Stimulated activated CD4-positive, alpha-beta T cell treated with anti-CD3 and anti-CD28 coated beads, Interleukin-1b, Interleukin-23, amount 100 ng/mL, for 4 hours (primary cell): ENCODE measurements around the gene KATNIP.

Experiments used
- DNase-seq, 2 donors: peaks; one replicate each; pipeline ENCODE4 v3.0.0-alpha.2; 2020; ENCODE audit warnings: low read depth in 2 of 2

The KATNIP gene

DNA sequence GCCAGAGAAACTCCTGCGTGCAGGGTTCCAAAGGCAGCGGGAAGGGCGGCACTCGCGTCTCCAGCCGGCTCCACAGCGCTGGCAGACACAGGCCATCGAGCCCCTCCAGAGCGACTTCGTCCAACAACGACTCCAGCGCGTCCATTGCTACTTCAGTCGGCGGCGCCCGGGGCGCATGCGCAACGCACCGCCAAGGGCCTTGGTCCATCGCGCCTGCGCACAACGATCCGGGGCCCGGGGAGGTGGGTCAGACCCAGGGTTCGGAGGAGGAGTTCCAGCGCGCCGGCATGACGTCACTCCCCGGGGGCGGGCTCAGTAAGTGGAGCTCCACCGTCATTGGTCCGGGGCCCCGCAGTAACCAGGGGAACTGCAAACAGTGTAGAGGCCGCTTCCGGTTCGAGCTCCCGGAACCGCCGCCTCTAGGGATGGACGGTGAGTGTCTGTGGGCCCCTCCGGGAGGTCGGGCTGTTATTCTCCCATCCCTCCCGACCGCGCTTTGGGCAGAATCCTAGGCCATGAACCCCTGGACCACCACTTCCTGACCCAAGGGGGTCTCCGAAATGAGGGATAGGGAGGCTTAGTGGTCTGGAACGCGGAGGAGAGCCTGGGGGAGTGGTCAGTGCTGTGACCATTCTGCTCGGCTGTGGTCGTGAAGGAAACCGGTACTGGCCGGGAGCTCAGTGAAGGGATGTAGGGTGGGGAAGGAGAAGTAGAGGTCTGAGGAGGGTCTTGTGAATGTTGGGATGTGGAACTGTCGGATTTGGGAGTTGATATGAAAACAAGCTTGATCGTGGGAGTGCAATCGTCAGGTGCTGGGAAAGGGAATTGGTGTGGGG lies at the start of gene KATNIP, which contains the start of gene GTF3C1:
Gene KATNIP, plus strand, starts transcription at position 399 of the 836 bp plus-strand sequence. Its CDS starts 27 bp downstream, at position 426.
Gene GTF3C1, minus strand, starts transcription at position 168 of the 836 bp plus-strand sequence. Its CDS starts 23 bp downstream, at position 145.
- peak; percentile 100 for DNase-seq

DNA sequence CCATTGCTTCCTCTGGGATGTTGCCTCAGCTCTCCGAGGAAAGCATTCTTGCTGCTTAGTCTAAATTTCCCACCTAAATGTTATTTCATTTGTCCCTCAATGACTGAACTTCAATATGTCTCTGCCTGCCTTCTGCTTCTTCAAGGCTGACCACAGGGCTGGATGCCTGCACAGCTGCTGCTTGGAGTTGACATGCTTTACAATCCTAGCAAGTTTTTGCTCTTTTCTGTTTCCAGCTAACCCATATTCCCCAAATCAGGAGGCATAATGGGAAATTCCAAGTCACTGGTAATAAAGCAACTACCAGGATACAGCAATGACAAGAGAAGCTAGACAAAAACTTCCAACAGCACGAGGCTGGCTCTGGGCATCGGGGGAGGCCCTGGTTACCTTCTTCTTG lies 49.1 kb upstream of the KATNIP start:
- no peak for DNase-seq

DNA sequence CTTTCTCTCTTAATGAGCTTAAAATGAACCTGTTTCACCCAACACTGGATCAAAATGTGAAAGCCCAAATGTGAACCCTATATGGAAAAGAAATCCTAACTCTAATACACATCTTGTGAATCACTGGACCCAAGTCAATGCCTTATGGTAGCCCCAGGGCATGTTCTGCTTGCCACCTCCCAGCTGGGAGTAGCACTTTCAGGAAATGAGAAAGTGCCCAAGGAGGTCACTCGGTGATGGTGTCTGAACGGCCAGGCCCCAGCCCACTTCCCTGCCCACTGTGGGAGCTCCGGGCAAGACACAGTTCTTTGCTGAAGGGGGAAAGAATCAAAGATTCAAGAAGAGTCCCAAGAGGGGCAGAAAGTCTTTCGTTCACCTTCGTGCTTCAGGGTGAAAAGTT lies 46.3 kb upstream of the KATNIP start:
- no peak for DNase-seq

DNA sequence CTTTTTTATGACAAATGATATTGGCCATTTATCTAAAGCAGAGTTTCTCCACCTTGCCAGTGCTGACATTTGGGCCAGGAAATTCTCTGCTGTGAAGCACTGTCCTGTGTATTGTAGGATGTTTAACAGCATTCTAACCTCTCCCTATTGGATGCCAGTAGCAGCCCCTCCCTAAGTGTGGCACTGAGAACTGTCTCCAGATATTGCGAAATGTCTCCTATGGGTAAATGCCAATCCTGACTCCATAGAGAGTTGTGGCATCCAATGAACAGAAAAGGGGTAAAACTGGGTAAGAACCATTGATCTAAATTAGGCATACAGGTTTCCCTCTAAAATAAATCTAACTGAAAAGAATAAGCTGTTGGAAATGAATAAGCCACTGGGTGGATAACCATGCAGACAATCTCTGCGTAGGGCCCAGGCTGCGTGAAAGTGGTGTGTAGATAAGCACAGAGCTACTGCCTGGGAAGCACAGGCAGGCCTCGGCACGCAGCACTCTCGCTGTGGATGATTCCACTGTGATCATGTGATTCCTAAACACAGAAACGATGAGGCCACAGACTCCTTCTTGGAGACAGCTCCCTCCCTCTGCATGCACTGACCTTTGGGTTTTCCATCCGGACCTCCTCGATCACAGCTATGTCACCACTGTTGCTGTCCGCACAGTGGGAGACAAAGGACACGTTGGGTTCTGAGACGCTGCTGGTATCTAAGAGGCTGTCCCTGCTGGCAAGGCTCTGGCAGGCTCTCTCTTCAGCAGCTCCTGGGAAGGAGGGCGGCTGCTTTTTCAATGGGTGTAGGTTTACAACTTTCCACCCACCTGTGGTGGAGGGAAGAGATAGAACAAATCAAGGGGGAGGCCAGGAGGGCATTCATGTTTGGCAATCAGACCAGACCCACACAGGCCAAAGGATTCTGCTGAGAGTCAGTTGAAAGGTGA lies 44.4 kb upstream of the KATNIP start:
- DNase-seq, result no peak

DNA sequence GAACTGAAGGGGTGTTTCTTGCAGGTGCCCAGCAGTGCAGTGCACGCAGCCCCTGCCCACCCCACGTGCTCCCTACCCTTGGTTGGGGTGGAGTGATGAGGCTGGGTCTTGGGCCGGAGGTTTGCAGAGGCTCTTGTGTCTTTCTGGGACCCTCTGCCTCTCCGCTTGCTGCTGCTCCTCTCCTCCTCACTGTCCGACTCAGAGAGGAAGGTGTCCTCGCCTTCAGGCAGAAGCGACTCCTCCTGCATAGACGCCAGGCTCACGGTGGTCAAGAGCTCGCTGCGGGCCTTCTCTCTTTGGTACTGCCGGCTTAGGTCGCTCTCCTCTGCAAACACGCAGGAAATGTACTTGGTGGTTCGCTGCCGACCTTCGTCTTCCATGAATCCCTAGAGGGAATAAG lies 43.2 kb upstream of the KATNIP start:
- no peak for DNase-seq

DNA sequence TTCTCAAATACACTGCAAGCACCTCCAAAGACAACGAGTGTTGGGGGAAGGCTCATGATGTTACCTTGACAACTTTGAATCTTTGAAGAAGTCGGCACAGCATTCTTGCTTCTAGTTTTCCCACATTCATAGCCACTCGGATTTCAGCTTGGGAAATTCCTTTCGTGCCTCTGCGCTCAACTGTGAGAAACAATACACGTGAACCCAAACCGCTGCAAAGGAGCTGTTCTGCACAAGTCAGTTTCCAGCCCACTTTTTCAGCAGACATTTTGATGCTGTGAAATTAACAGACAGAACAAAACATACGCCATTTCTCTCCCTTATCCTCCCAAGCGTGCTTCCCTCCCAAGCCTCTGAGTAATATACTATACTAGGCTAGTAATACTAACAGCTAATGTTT lies 41.5 kb upstream of the KATNIP start:
- DNase-seq, result no peak

DNA sequence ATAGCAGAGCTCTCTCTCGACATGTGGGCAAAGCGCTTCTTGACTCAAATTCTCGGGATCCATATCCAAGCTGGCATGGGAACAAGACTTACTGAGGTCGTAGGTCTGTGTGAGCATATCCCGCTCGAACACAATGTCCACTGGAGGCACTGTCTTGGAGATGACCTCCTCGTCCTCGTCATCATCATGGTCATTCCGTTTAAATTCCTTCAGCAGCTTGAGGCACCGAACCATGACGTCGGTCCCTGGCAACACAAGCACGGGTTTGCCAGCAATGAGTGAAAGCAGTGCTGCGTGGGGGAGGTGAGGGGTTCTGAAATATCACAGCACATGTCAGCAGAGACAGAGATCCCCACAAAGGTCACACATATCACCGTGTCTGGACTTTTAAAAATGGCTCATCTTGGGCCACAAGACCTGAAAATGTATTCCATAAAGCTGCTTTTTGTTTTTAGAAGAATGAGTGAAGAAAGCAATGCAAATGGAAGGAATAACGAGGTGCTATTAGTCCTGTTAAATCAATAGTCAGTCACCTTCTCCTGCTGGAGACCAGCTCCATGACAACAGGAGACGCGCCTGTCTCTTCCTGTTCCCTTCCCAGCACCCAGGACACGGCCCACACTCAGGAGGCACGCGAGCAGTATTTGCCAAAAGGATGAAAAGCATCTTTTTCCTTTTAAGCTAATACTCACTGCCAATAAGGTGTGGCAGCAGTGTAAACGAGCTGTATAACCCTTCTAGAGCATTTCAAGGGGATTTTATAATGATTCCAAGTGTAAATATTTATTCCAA lies 38.1 kb upstream of the KATNIP start:
- DNase-seq, result no peak

DNA sequence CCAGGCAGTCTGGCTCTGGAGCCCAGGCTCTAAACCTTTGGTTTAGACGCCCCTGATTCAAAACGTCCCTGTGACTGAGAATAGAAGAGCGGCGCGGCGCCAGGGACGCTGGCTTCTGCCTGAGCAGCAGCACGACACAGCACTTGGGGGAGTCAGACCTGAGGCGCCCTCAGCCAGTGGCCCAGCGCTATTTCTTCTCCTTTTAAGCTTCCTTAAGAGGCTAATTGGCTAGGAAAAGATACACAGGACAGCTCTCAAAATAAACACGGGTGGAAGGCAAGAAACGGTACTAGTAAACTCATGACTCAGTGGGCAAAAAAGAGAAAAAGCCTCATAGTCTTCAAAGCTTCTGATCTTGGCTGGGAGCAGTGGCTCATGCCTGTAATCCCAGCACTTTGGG lies 35.1 kb upstream of the KATNIP start:
- no peak for DNase-seq

DNA sequence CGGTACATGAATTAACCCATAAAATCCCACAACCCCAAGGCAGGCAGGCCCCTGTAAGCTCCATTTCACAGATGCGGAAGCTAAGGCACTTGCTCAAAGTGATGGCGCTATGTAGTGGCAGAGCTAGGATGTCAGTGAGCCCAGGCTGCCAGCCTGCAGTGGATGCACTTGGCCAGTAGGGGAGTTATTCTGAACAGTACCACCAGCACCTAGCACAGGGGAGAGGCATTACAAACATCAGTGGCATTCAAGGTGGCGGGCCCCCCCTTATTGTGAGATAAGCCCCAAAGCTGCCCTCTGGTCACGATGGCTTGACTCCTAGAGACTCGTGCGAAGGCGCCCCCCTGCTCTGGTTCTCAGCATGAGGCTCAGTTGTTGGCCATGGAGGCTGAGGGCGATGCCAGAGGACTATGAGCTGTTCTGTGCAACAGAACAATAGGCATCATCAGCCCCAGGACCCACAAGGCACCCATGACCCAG lies 34.0 kb upstream of the KATNIP start:
- DNase-seq, result peak in 1 of 2 donors; percentile 12

DNA sequence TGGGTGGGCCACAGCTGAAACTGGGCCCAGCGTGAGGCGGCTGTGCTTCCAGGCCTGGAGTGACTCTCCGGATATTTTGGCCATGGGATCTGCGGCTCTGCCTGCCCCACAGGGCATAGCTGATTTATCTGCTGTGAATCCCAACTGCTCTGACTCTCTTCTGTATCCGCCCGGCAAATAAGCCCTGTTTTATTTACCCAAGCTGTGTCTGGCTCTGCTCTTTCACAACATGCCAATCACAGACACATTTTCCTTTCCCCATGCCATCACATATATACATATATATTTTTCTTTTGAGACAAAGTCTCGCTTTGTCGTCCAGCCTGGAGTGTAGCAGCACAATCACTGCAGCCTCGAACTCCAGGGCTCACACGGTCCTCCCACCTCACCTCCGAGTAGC lies 33.6 kb upstream of the KATNIP start:
- DNase-seq, result no peak

DNA sequence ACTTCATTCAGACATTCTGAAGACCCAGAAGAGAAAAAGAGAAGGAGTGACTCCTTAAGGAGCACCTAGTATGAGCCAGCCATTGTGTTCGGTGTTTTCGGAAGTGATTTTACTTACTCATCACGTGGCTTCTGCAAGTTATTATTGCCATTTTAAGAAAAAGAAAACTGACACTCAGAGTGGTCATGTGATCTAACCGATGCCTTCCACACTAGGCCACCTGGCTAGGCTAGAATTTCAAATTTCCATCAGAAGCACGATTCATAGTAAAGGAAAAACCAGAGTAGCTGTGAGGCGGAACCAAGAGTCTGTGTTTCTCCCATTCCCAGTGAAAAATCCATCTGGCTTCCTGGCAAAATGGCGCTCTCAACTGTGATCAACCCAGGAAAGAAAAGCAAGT lies 32.3 kb upstream of the KATNIP start:
- DNase-seq, result no peak

DNA sequence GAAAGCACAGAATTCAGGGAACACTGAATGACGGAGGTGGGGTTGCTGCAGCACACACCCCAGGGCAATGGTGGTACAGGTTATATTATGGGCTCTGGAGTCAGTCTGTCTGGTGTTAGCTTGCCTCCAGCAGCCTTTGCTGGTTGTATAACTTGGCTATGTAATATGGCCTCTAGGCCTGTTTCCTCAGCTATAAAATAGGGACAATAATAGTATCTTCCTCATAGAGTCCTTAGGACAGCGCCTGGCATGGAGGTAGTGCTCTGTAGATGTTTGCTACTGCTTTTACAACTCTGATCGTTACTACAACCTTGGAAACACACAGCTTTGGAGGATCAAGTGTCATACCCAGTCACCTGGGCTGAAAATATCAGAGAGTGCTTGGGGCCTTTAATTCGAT lies 31.7 kb upstream of the KATNIP start:
- DNase-seq, result no peak

DNA sequence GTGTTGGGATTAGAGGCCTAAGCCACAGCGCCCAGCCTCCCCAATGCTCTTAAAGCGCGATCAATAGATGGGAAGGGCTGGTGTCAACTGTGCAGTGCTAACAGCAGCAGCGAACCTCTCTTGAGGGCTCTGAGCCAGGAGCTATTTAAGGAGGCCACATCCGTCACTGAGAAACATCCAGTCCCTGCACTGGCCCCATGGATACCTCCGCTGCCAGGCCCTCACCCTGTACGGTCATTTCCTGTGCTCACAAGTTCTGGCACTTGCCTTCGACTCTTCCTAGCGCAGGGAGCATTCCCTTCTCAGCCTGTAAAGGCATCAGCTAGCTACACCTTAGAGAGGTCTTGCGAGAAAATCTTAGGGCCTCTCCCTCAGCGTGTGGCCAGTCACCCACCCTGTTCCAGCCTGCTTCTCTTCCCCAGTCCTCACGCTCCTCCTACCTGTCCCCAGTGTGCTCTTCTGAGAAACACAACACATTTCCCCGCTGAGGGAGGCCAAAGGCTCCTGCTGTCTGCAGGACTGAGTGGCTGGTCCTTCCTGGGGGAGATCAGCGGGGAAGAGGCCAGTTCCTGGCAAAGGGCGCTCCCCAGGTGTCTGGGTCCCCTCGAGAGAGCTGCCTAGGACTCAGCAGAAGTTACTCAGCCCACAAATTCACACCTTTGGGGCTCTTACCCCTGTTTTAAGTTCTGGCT lies 28.8 kb upstream of the KATNIP start:
- no peak for DNase-seq

DNA sequence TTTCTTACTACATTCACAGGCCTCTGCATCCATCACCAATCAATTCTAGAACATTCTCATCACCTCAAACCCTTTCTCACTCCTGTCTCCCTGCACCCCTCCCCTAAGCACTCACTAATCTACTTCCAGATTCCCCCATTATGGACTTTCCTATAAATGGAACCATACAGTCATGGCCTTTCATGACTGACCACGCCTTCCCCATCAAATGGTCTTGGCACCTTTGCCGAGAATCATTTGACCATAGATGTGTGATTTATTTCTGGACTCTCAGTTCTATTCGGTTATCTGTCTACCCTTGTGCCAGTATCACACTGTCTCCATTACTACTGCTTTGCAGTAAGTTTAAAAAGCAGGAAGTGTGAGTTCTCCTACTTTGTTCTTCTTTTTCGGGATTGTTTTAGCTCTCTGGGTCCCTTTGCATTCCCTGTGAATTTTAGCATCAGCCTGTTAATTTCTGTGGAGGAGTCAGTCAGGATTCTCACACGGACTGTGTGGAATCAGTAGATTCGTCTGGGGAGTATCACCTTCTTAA lies 27.7 kb upstream of the KATNIP start:
- DNase-seq, result no peak

DNA sequence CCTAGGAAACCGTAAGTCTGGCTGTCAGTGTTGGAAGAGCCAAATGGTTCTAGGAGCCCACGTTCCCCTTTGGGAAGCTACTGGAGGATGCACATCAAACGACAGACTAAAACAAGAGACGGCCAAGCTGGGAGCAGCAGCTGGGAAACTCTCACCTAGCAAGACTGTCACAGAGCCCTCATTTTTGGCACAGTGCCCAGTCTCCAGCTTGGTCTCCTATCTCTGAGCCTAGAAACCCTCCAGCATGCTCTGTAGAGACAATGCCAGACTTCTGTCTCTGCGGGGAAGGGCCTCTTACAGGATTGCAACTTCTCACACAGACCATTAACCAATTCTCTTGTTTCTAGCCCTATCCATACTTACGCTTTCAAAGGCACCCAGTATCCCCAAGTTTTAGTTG lies 23.8 kb upstream of the KATNIP start:
- DNase-seq, result no peak

DNA sequence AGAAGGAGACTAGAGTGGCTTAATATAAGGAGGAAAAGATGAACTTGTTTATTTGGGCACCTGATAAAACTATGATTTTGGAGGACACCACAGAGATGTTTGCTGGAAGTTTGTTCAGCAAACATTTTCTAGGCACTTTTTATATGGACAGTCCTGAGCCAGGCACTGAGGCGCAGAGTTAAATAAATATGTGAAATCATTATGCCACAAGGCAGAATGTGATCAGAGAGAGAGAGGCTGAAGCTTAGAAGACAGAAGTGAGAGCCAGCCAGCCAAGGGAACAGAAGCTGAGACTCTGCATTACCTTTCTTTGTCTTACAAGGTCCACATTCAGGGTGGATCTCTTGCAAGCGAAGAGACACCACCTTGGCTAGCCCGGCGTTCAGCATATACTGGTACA lies 21.6 kb upstream of the KATNIP start:
- DNase-seq, result no peak

DNA sequence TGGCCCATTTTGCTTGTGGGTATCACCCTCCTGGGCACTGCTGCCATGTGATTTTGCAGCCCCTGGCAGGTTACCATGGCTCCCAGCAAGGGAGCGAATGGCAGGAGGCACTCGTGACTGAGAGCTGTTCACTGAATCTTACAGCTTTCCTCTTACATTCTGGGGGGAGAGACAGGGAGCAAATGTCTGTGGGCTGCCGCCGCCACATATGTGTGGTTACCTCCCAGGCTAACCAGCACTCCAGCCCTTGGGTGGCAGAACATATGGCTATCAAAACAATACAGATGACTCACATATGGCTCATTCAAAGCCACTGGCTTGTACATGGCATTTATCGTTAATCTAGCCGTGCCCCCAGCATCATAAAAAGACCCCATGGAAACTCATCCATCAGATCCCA lies 20.0 kb upstream of the KATNIP start:
- no peak for DNase-seq

DNA sequence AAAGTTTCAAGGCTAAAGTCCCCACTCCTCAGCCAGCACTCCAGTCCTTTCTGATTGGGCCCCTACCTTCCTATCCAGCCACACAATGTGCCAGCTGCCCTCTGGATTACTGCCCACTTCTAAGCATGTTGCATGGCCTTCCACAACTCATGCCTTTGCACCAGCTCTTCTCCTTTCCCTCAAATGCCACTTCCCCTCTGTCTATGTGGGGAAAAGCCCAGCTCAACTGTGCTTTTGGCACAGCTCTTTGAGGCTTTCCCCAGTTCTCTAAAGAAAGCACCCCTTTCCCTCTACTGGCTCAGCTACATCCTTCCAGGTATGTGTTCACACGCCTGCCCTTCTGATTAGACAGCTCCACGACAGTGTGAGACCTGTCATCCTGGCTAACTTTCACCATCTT lies 18.8 kb upstream of the KATNIP start:
- no peak for DNase-seq

DNA sequence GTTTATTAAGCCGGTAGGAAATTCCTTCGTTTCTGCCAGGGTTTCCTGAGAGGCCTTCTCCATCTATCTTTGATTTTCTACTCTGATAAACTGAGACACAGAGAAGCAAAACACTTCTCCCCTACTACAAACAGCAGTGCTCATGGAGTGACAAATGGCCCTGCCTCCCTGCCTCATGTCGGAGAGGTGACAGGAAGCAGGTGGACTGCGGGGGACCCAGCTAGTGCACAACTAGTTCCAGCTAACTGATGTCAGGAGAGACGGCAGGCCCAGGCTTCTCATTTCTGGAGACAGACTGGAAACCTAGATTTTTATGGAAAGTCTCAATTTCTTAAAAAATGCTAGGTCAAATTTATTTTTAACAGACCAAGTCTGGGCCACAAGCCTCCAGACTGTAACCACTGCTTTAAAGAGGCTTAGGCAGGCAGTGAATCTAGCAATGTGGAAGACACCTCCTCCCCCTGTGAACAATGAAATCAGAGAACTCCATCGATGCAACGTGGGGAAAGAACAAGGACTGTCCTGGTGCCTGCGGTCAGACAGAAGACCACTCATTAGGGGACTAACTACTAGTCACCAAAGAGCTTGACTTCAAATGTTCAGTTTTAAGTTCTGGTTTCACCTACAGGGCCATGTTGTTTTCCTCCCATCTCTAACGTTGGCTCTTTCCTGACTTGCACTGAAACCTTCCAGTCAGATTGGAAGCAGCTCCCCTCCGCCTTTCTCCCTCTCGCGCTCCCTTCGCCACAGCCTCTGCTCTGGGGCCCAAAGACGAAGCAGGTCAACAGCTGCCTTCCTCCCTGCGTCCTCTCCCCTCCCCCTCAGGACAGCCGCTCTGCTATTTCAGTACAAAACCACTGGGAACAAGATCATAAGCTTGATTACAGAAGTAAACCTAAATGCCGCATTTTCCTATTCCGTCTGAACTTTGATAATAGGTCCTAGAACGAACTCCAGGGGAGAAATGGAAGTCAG lies 17.8 kb upstream of the KATNIP start:
- DNase-seq, result no peak

DNA sequence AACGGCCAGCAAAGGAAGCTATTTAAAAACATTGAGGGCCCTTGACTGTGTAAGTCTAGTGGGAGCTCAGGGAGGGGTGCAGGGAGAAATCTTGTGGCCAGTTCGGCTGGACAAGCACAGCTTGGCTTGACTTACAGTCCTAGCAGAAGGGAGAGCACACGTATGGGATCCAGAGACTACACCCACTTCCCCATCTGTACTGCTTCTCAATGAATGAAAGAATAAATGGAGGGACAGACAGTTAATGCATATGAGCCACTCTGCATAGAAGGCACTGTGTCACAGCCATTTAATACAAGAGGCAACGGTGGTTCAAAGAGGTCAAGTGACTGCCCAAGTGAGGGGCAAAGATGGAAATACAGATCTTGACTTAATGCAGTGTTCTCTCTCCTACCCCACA lies 15.7 kb upstream of the KATNIP start:
- DNase-seq, result no peak
